ENCODE data around the gene VPS8. TPM values are rescaled to one million over a fixed set of nuclear protein-coding genes. Genes with fewer than 3 reads are reported as not detected.

VPS8 gene
- total and polyA plus RNA-seq, 2 of the 8 experiments (the other 6 are each of a cell fraction or from before 2014, with no cell fraction given) = 13.0 to 41.0 TPM

DNA sequence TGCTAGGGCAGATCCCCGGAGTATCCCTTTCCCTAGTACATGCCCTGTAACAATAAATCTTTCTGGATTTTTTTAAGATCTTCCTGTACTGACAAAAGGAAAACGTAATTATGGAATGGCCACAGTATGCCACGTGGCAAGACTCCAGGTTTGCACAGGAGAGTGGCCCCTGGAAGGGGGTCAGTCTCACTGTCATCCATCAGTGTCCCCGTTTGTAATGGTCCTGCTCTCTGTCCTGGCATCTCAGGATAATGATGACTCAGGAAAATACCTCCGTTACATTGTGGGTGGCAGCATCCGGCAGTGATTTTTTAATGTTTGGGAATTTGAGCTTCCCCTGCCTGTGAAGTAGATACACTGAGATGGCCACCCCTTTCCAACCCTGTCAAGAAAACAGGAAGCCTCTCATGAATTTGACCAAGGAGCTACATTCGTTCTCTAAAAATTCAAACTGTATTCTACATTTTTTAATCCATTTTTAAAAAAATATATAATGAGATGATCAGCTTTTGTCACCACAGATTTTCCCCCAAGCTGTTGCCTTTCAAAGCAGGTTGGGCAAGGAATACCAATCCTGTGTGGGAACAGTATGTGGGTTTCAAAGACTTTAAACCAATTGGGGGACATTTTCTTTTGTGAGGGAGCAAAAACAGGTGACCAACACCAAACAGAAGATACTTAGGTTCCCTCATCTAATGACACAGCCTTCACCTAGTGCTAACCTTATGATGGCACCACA lies 230.5 kb downstream of the VPS8 start:
- H3K23me2 ChIP-seq (ENCODE audit: low read depth, low read length) = no peaks in the 10 kb centered on the region
- no peak overlapping the region for H2BK20ac ChIP-seq (ENCODE audit: low read length)
- no peak overlapping the region for H3K4me3 ChIP-seq (ENCODE audit: extremely low read depth in 1 of 4, insufficient read depth in 2 of 4, low read depth in 3 of 4, low read length in 4 of 4)
- no peak overlapping the region for H3K23ac ChIP-seq (ENCODE audit: insufficient read length)
- H4K91ac ChIP-seq (replicated peaks; ENCODE audit: insufficient read length, low read length) = no peak overlapping the region
- FAIRE-seq = no peak
- TF ChIP-seq SIX5 (IDR thresholded peaks at IDR 0.05; ENCODE audit: low read depth, low read length) (no peak), SP4 (IDR thresholded peaks at IDR 0.05; ENCODE audit: low read length) (no peak), PHF8 (conservative IDR thresholded peaks at IDR 0.05; ENCODE audit: low read depth, low read length) (no peak), JUND (IDR thresholded peaks at IDR 0.05; ENCODE audit: low read length) (no peak), EP300 (IDR thresholded peaks at IDR 0.05; ENCODE audit: borderline replicate concordance in 1 of 2, low read depth in 2 of 2, low read length in 2 of 2) (no peak), GTF2F1 (IDR thresholded peaks at IDR 0.05; ENCODE audit: borderline replicate concordance, low read depth, low read length) (no peak)
- no peak overlapping the region for H2BK15ac ChIP-seq (ENCODE audit: low read length)
- H3K9ac ChIP-seq (replicated peaks in 1 of 4; ENCODE audit: extremely low read depth in 1 of 4, low read depth in 3 of 4, low read length in 3 of 4) = no peak overlapping the region
- H2BK12ac ChIP-seq (ENCODE audit: low read depth, low read length) = no peak overlapping the region
- POLR2A ChIA-PET (ENCODE audit: partially characterized antibody) = interaction anchor here (0.9 kb wide), 1 partner anchor 147 kb away, joined by 4 read pairs; no protein-coding TSS in a partner anchor
- H3K56ac ChIP-seq (replicated peaks; ENCODE audit: insufficient read length, low read depth, low read length) = no peak overlapping the region
- DNase-seq (ENCODE audit: low read depth in 1 of 2, low spot score in 2 of 2) = no peak
- H3K27ac ChIP-seq (ENCODE audit: low read depth, low read length) = no peak overlapping the region
- H3K79me2 ChIP-seq (ENCODE audit: control insufficient read depth in 1 of 2, insufficient read depth in 2 of 2, low read length in 2 of 2) = no peaks in the 10 kb centered on the region
- H3K4ac ChIP-seq (replicated peaks; ENCODE audit: insufficient read length, low read depth, low read length) = no peak overlapping the region
- no peak overlapping the region for H4K8ac ChIP-seq (ENCODE audit: extremely low read depth, insufficient read depth, low read length)
- CTCF ChIA-PET (ENCODE audit: partially characterized antibody) = interaction anchor here (1.4 kb wide), 2 partner anchors 17 to 165 kb away, joined by 3 to 4 read pairs; no protein-coding TSS in a partner anchor
- 89% methylated on average over 7 of the region's 7 CpGs; no CpG with 5 or more reads in 1 of the 2 experiments for WGBS, 2 experiments (ENCODE audit: extremely low coverage in 1 of 2, insufficient coverage in 1 of 2, insufficient read length in 1 of 2, insufficient replicate concordance in 2 of 2, low coverage in 1 of 2, low lambda C conversion rate in 2 of 2, missing lambda C conversion rate in 1 of 2)
- H4K5ac ChIP-seq (ENCODE audit: insufficient read length, low read depth, low read length) = no peak overlapping the region
- H3K4me2 ChIP-seq (ENCODE audit: insufficient read depth in 1 of 2, low read depth in 2 of 2, low read length in 2 of 2) = no peak overlapping the region
- H3K18ac ChIP-seq (ENCODE audit: extremely low read depth, low read length) = no peak overlapping the region
- H2AFZ ChIP-seq (ENCODE audit: low read length) = no peak overlapping the region
- peaks cover 0 to 4% (median 1%) of the 10 kb centered on the region in 4 experiments; a peak in 2 of 7 replicates for H3K4me1 ChIP-seq (replicated peaks in 1 of 4; ENCODE audit: control insufficient read depth in 3 of 4, insufficient read depth in 4 of 4, low read length in 3 of 4)
- H3K14ac ChIP-seq (ENCODE audit: insufficient read length) = no peak overlapping the region
- no peaks in the 10 kb centered on the region for H3K27me3 ChIP-seq (replicated peaks in 1 of 4; ENCODE audit: control insufficient read depth in 3 of 4, extremely low read depth in 1 of 4, insufficient read depth in 3 of 4, low read length in 3 of 4)
- H2BK120ac ChIP-seq (replicated peaks; ENCODE audit: low read depth, low read length) = no peak overlapping the region
- H3K9me3 ChIP-seq (ENCODE audit: insufficient read depth in 2 of 2, low read depth in 1 of 2, low read length in 1 of 2) = no peaks in the 10 kb centered on the region
- no peak overlapping the region for H2BK5ac ChIP-seq (ENCODE audit: low read depth, low read length)
- H4K20me1 ChIP-seq (replicated peaks in 1 of 2; ENCODE audit: control insufficient read depth in 1 of 2, insufficient read depth in 2 of 2, low read length in 2 of 2) = no peaks in the 10 kb centered on the region
- H3K79me1 ChIP-seq (ENCODE audit: low read depth, low read length) = no peaks in the 10 kb centered on the region
- H3K36me3 ChIP-seq (ENCODE audit: control insufficient read depth in 2 of 4, insufficient read depth in 4 of 4, low read length in 3 of 4) = peaks cover 0 to 2% (median 0%) of the 10 kb centered on the region in 4 experiments; a peak in 2 of 8 replicates
- H2AK5ac ChIP-seq (ENCODE audit: low read depth, low read length) = no peak overlapping the region
